Brain microvascular endothelial cell (primary cell): ENCODE measurements around the gene AIRE.
A peak's percentile ranks its signal among the peaks of the same experiment; 100 is the strongest.

Source experiments
- DNase-seq: peaks from one replicate; pipeline ENCODE4 v3.0.0-alpha.2; 2020
- H3K27ac ChIP-seq: fragments of 250-450 bp; sonication (Bioruptor Pico); 2 replicates; pipeline ENCODE4 v1.5.1; 2020; ENCODE audit warnings: mild to moderate bottlenecking, moderate library complexity
- H3K27me3 ChIP-seq: fragments of 250-450 bp; sonication (Bioruptor Pico); replicated peaks from 2 replicates; pipeline ENCODE4 v1.5.1; 2020; ENCODE audit warnings: mild to moderate bottlenecking
- H3K36me3 ChIP-seq: fragments of 250-450 bp; sonication (Bioruptor Pico); replicated peaks from 2 replicates; pipeline ENCODE4 v1.5.1; 2020; ENCODE audit warnings: mild to moderate bottlenecking
- H3K4me3 ChIP-seq: 2 replicates; pipeline ENCODE4 v1.5.1; 2011; ENCODE audit warnings: low read depth, mild to moderate bottlenecking, control low read depth, low read length, moderate library complexity
- CTCF ChIP-seq: IDR thresholded peaks from 2 replicates; pipeline ENCODE4 v1.5.1; 2011; ENCODE audit warnings: low read depth, mild to moderate bottlenecking, moderate library complexity, low read length, control low read depth, inconsistent platforms; ENCODE audit errors: missing control alignments
- in situ Hi-C: cut with HindIII; loops from 2 replicates; pipeline ENCODE4 v1.10.0; 2017; ENCODE audit warnings: low sequenced_read_pairs, low pct_ligation_motif_present

The AIRE gene

GRCh38 chr21:44329086-44329889 is 43.6 kb downstream of the AIRE start:
- in situ Hi-C loops: no loop called here
- TF ChIP-seq CTCF: no peak
- Histone ChIP-seq H3K27me3 (no peaks in the 10 kb centered on the region), H3K36me3 (peaks cover 22% of the 10 kb centered on the region), H3K27ac (no peak overlapping the region), H3K4me3 (no peak overlapping the region)
- DNase-seq: no peak

- peaks cover 15% of the 10 kb centered on the region for H3K36me3 ChIP-seq
- DNase-seq: no peak
- H3K27ac ChIP-seq: no peak overlapping the region
- in situ Hi-C loops: no loop called here
- H3K27me3 ChIP-seq: no peaks in the 10 kb centered on the region
- no peak for TF ChIP-seq CTCF
- no peak overlapping the region for H3K4me3 ChIP-seq
These were observed 44.5 kb downstream of the AIRE start for GRCh38 chr21:44329971-44330681.

- peaks cover 11% of the 10 kb centered on the region for H3K36me3 ChIP-seq
- TF ChIP-seq CTCF: peak; percentile 19
- no peaks in the 10 kb centered on the region for H3K27me3 ChIP-seq
- in situ Hi-C loops: no loop called here
- H3K27ac ChIP-seq: no peak overlapping the region
- no peak overlapping the region for H3K4me3 ChIP-seq
- DNase-seq: no peak
These were observed 45.0 kb downstream of the AIRE start for GRCh38 chr21:44330698-44331097.

GRCh38 chr21:44331209-44331608 is 45.5 kb downstream of the AIRE start:
- Histone ChIP-seq H3K27me3 (no peaks in the 10 kb centered on the region), H3K27ac (no peak overlapping the region), H3K36me3 (peaks cover 6% of the 10 kb centered on the region), H3K4me3 (no peak overlapping the region)
- in situ Hi-C loops: no loop called here
- TF ChIP-seq CTCF: no peak
- DNase-seq: no peak

GRCh38 chr21:44331650-44332307 is 46.1 kb downstream of the AIRE start:
- peak; percentile 8 for DNase-seq
- H3K36me3 ChIP-seq: peaks cover 6% of the 10 kb centered on the region
- in situ Hi-C loops: no loop called here
- H3K27ac ChIP-seq: no peak overlapping the region
- TF ChIP-seq CTCF: no peak
- no peak overlapping the region for H3K4me3 ChIP-seq
- no peaks in the 10 kb centered on the region for H3K27me3 ChIP-seq
